ENCODE measurements around the gene CCSER1.
"Not testable (repeated sequence)": the region's sequence is repeated elsewhere in the genome, so short reads cannot be mapped to it uniquely, and the experiment has no call there.

Gene CCSER1

GRCh38 chr4:91623603-91623967 lies 1496.4 kb downstream of the CCSER1 start:
- DNase-seq, result not testable (repeated sequence)

GRCh38 chr4:91630054-91630453 lies 1502.9 kb downstream of the CCSER1 start:
- no peak for DNase-seq

GRCh38 chr4:91630764-91631163 lies 1503.6 kb downstream of the CCSER1 start:
- no peak for DNase-seq

- no peak for DNase-seq
Measured at GRCh38 chr4:91631335-91631734, 1504.1 kb downstream of the CCSER1 start.

- no peak for DNase-seq
Measured at GRCh38 chr4:91636083-91636482, 1508.9 kb downstream of the CCSER1 start.
